ENCODE measurements around the gene NOS2.

NOS2 gene

GRCh38 chr17:27817731-27818130 is 17.4 kb upstream of the NOS2 start:
- H3K4me3 ChIP-seq (ENCODE audit: low read length): no peak overlapping the region
- H3K4me1 ChIP-seq (ENCODE audit: control insufficient read depth, insufficient read depth, low read length): peaks cover 5% of the 10 kb centered on the region
- no peaks in the 10 kb centered on the region for H3K27me3 ChIP-seq (replicated peaks; ENCODE audit: control insufficient read depth, insufficient read depth, low read length)
- H3K9me3 ChIP-seq (ENCODE audit: control insufficient read depth, low read length): peaks cover under 1% of the 10 kb centered on the region
- no peaks in the 10 kb centered on the region for H3K36me3 ChIP-seq (ENCODE audit: control insufficient read depth, insufficient read depth, low read length, severe bottlenecking)
- DNase-seq (ENCODE audit: low read depth): no peak
- no peak overlapping the region for H3K9ac ChIP-seq (ENCODE audit: low read length)

GRCh38 chr17:27816946-27817345 is 16.6 kb upstream of the NOS2 start:
- Histone ChIP-seq H3K4me1 (ENCODE audit: control insufficient read depth, insufficient read depth, low read length) (peaks cover 5% of the 10 kb centered on the region), H3K4me3 (ENCODE audit: low read length) (no peak overlapping the region), H3K27me3 (replicated peaks; ENCODE audit: control insufficient read depth, insufficient read depth, low read length) (no peaks in the 10 kb centered on the region), H3K9me3 (ENCODE audit: control insufficient read depth, low read length) (peaks cover 5% of the 10 kb centered on the region), H3K9ac (ENCODE audit: low read length) (no peak overlapping the region), H3K36me3 (ENCODE audit: control insufficient read depth, insufficient read depth, low read length, severe bottlenecking) (no peaks in the 10 kb centered on the region)
- DNase-seq (ENCODE audit: low read depth): no peak

DNA sequence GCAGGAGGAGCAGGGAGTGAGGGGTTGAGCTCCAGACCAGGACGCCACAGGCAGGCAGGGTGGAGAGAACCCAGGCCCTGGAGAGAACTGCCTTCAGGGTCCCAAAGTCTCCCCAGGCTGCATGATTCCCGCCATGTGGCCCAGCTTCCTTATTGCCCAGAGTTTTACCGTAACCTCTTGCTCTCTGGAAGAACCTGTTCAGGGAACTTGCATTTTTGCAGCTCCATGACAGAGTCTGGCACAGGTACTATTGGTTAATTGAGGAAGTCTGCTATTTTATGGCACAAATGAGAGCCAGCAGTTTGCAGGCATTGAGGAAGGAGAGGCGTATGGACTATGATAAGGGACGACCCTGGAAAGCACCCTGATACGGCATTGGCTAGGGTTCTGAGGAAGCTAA is 11.6 kb upstream of the NOS2 start:
- Histone ChIP-seq H3K36me3 (ENCODE audit: control insufficient read depth, insufficient read depth, low read length, severe bottlenecking) (no peaks in the 10 kb centered on the region), H3K9me3 (ENCODE audit: control insufficient read depth, low read length) (peaks cover 11% of the 10 kb centered on the region)
- no peak for DNase-seq (ENCODE audit: low read depth)

GRCh38 chr17:27810902-27811557 is 10.7 kb upstream of the NOS2 start:
- Histone ChIP-seq H3K9me3 (ENCODE audit: control insufficient read depth, low read length) (peaks cover 11% of the 10 kb centered on the region), H3K36me3 (ENCODE audit: control insufficient read depth, insufficient read depth, low read length, severe bottlenecking) (no peaks in the 10 kb centered on the region), H3K4me3 (ENCODE audit: low read length) (no peak overlapping the region), H3K9ac (ENCODE audit: low read length) (no peak overlapping the region), H3K27me3 (replicated peaks; ENCODE audit: control insufficient read depth, insufficient read depth, low read length) (no peaks in the 10 kb centered on the region), H3K4me1 (ENCODE audit: control insufficient read depth, insufficient read depth, low read length) (no peaks in the 10 kb centered on the region)
- DNase-seq (ENCODE audit: low read depth): no peak

More for the DNA sequence above, 11.6 kb upstream of the NOS2 start:
- Histone ChIP-seq H3K4me3 (ENCODE audit: low read length) (no peak overlapping the region), H3K9ac (ENCODE audit: low read length) (no peak overlapping the region), H3K4me1 (ENCODE audit: control insufficient read depth, insufficient read depth, low read length) (no peaks in the 10 kb centered on the region), H3K27me3 (replicated peaks; ENCODE audit: control insufficient read depth, insufficient read depth, low read length) (no peaks in the 10 kb centered on the region)

- DNase-seq (ENCODE audit: low read depth): no peak
- Histone ChIP-seq H3K9ac (ENCODE audit: low read length) (no peak overlapping the region), H3K4me3 (ENCODE audit: low read length) (no peak overlapping the region), H3K4me1 (ENCODE audit: control insufficient read depth, insufficient read depth, low read length) (no peaks in the 10 kb centered on the region), H3K36me3 (ENCODE audit: control insufficient read depth, insufficient read depth, low read length, severe bottlenecking) (no peaks in the 10 kb centered on the region), H3K9me3 (ENCODE audit: control insufficient read depth, low read length) (peaks cover 11% of the 10 kb centered on the region), H3K27me3 (replicated peaks; ENCODE audit: control insufficient read depth, insufficient read depth, low read length) (no peaks in the 10 kb centered on the region)
Observed at GRCh38 chr17:27810211-27810901, 10.0 kb upstream of the NOS2 start.

- Histone ChIP-seq H3K36me3 (ENCODE audit: control insufficient read depth, insufficient read depth, low read length, severe bottlenecking) (no peaks in the 10 kb centered on the region), H3K27me3 (replicated peaks; ENCODE audit: control insufficient read depth, insufficient read depth, low read length) (no peaks in the 10 kb centered on the region), H3K4me1 (ENCODE audit: control insufficient read depth, insufficient read depth, low read length) (no peaks in the 10 kb centered on the region), H3K4me3 (ENCODE audit: low read length) (no peak overlapping the region), H3K9me3 (ENCODE audit: control insufficient read depth, low read length) (peaks cover 11% of the 10 kb centered on the region), H3K9ac (ENCODE audit: low read length) (no peak overlapping the region)
- DNase-seq (ENCODE audit: low read depth): no peak
Observed at GRCh38 chr17:27809555-27809954, 9.2 kb upstream of the NOS2 start.

DNA sequence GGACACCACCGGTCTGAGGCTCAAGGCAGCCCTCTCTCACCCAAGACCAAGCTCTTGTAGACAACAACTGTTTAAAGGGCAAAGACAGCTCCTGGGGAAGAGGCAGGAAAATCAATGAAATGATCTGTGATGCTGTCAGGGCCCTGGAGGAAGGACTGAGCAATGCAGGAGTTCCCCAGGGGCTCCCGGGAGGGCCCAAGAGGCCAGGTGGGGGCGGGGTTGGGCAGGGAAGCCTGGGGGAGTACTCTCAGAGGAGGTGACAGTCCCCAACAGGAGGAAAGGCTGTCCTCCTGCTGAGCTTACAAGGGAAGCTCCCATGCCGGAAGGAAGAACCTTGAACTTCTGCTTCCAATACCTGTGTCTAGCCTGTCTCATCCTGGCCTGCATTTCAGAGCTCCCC is 8.3 kb upstream of the NOS2 start:
- Histone ChIP-seq H3K27me3 (replicated peaks; ENCODE audit: control insufficient read depth, insufficient read depth, low read length) (no peaks in the 10 kb centered on the region), H3K4me1 (ENCODE audit: control insufficient read depth, insufficient read depth, low read length) (no peaks in the 10 kb centered on the region), H3K9ac (ENCODE audit: low read length) (no peak overlapping the region), H3K4me3 (ENCODE audit: low read length) (no peak overlapping the region), H3K36me3 (ENCODE audit: control insufficient read depth, insufficient read depth, low read length, severe bottlenecking) (no peaks in the 10 kb centered on the region), H3K9me3 (ENCODE audit: control insufficient read depth, low read length) (peaks cover 11% of the 10 kb centered on the region)
- no peak for DNase-seq (ENCODE audit: low read depth)

GRCh38 chr17:27807567-27808470 is 7.5 kb upstream of the NOS2 start:
- DNase-seq (ENCODE audit: low read depth): no peak
- Histone ChIP-seq H3K36me3 (ENCODE audit: control insufficient read depth, insufficient read depth, low read length, severe bottlenecking) (no peaks in the 10 kb centered on the region), H3K9ac (ENCODE audit: low read length) (no peak overlapping the region), H3K4me3 (ENCODE audit: low read length) (no peak overlapping the region), H3K9me3 (ENCODE audit: control insufficient read depth, low read length) (peaks cover 11% of the 10 kb centered on the region), H3K27me3 (replicated peaks; ENCODE audit: control insufficient read depth, insufficient read depth, low read length) (peaks cover 4% of the 10 kb centered on the region), H3K4me1 (ENCODE audit: control insufficient read depth, insufficient read depth, low read length) (no peaks in the 10 kb centered on the region)

DNA sequence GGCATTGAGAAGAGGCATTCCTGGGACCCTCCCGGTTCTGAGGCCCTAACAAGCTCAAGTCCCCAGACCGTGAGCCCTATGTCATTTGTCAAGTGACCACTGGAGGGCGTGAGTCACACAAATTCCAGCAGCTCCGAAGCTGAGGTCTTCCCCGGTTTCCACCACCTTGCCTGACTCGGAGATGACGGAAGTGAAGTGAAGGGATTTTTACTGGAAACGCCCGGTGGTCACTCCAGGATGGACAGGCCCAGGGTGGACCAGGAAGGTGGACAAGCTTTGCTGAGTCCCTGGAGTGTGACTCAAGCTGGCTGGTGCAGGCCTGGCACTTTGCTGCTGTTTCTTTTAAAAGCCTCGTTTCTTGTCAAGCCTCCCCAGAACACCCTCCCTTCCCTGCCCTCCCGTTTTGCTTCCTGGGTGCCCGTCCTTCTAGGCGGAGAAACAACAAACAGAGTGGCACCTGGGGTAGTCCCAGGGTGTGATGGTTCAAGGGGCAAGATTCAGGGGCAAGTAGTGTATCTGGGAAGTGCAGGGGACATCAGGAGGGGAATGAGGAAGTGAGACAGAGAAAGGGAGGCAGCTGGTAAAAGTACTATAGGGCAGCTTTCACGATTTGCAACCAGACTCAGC is 5.3 kb upstream of the NOS2 start:
- Histone ChIP-seq H3K4me1 (ENCODE audit: control insufficient read depth, insufficient read depth, low read length) (no peaks in the 10 kb centered on the region), H3K27me3 (replicated peaks; ENCODE audit: control insufficient read depth, insufficient read depth, low read length) (peaks cover 14% of the 10 kb centered on the region), H3K9me3 (ENCODE audit: control insufficient read depth, low read length) (peaks cover 6% of the 10 kb centered on the region), H3K4me3 (ENCODE audit: low read length) (peak overlapping the region; percentile 70), H3K9ac (ENCODE audit: low read length) (peak overlapping the region; percentile 59), H3K36me3 (ENCODE audit: control insufficient read depth, insufficient read depth, low read length, severe bottlenecking) (no peaks in the 10 kb centered on the region)
- peak; percentile 86 for DNase-seq (ENCODE audit: low read depth)

GRCh38 chr17:27804113-27804512 is 3.8 kb upstream of the NOS2 start:
- Histone ChIP-seq H3K9me3 (ENCODE audit: control insufficient read depth, low read length) (no peaks in the 10 kb centered on the region), H3K27me3 (replicated peaks; ENCODE audit: control insufficient read depth, insufficient read depth, low read length) (peaks cover 26% of the 10 kb centered on the region), H3K4me1 (ENCODE audit: control insufficient read depth, insufficient read depth, low read length) (no peaks in the 10 kb centered on the region), H3K9ac (ENCODE audit: low read length) (no peak overlapping the region), H3K36me3 (ENCODE audit: control insufficient read depth, insufficient read depth, low read length, severe bottlenecking) (no peaks in the 10 kb centered on the region), H3K4me3 (ENCODE audit: low read length) (no peak overlapping the region)
- DNase-seq (ENCODE audit: low read depth): no peak

Measured in adipocyte (in vitro differentiated cells).